ENCODE measurements around the gene ABCC4. TPM values are rescaled to one million over a fixed set of nuclear protein-coding genes. Genes with fewer than 3 reads are reported as not detected.

ABCC4 gene
- total RNA-seq, 1 experiment from 2014 or later, result 17.0 TPM

DNA sequence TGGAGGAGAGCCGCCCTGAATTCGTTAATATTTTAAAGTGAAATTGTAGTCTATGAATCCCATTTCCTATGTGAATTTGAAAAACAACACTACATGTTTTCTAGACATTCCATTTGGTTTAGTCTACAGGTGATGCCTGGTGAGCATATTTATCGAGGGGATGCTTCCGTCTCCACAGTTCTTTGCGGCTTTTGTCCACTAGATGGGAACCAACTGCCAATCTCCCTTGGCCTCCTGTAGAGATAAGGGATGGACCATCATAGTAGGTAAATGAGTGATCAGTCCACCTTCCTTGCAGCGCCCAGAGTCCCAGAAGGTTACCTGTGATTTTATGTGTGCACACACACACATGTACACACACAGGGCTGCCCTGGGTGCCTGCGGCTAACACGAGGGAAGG, 299.1 kb downstream of the ABCC4 start:
- H3K27ac ChIP-seq, result no peak overlapping the region
- no peak for DNase-seq
- no peaks in the 10 kb centered on the region for H3F3A ChIP-seq (ENCODE audit: insufficient read depth, low read depth)
- H3K27me3 ChIP-seq (ENCODE audit: insufficient read depth, low read depth), result 0 out of 2 replicates have a peak, but pooled peaks cover 8% of the 10 kb centered on the region
- H3K9me2 ChIP-seq (ENCODE audit: insufficient read depth), result no peaks in the 10 kb centered on the region
- H3K4me1 ChIP-seq (replicated peaks; ENCODE audit: insufficient read depth), result no peaks in the 10 kb centered on the region
- no peak overlapping the region for H3K4me3 ChIP-seq
- no TSS peak for BruUV-seq (replicated peaks)
- no peaks in the 10 kb centered on the region for H4K20me1 ChIP-seq (ENCODE audit: insufficient read depth)
- no peak for TF ChIP-seq EZH2 (IDR thresholded peaks at IDR 0.05; ENCODE audit: low read depth)
- TF ChIP-seq, protein P1, sequence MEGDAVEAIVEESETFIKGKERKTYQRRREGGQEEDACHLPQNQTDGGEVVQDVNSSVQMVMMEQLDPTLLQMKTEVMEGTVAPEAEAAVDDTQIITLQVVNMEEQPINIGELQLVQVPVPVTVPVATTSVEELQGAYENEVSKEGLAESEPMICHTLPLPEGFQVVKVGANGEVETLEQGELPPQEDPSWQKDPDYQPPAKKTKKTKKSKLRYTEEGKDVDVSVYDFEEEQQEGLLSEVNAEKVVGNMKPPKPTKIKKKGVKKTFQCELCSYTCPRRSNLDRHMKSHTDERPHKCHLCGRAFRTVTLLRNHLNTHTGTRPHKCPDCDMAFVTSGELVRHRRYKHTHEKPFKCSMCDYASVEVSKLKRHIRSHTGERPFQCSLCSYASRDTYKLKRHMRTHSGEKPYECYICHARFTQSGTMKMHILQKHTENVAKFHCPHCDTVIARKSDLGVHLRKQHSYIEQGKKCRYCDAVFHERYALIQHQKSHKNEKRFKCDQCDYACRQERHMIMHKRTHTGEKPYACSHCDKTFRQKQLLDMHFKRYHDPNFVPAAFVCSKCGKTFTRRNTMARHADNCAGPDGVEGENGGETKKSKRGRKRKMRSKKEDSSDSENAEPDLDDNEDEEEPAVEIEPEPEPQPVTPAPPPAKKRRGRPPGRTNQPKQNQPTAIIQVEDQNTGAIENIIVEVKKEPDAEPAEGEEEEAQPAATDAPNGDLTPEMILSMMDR (conservative IDR thresholded peaks at IDR 0.05), result no peak
- H3K4me2 ChIP-seq, result no peak overlapping the region
- intact Hi-C loops (cut with micrococcal nuclease; ENCODE audit: unreplicated experiment), result no loop called here
- H2AFZ ChIP-seq, result no peak overlapping the region
- ChIA-PET CTCF (no interaction called here), POLR2A (ENCODE audit: unreplicated experiment) (no interaction called here)
- no peaks in the 10 kb centered on the region for H3K79me2 ChIP-seq (ENCODE audit: low read depth)
- no peaks in the 10 kb centered on the region for H3K36me3 ChIP-seq (ENCODE audit: low read depth)
- H3K9me3 ChIP-seq (ENCODE audit: insufficient read depth, low read depth), result no peaks in the 10 kb centered on the region

GRCh38 chr13:94999871-95000270, 301.4 kb downstream of the ABCC4 start:
- no peak overlapping the region for H3K4me2 ChIP-seq
- no peak overlapping the region for H3K4me3 ChIP-seq
- intact Hi-C loops (cut with micrococcal nuclease; ENCODE audit: unreplicated experiment), result no loop called here
- ChIA-PET CTCF (no interaction called here), POLR2A (ENCODE audit: unreplicated experiment) (interaction anchor here (0.7 kb wide), 1 partner anchor 12 kb away, joined by 3 read pairs; no protein-coding TSS in a partner anchor)
- no peaks in the 10 kb centered on the region for H3K4me1 ChIP-seq (replicated peaks; ENCODE audit: insufficient read depth)
- H3K27ac ChIP-seq, result no peak overlapping the region
- H4K20me1 ChIP-seq (ENCODE audit: insufficient read depth), result no peaks in the 10 kb centered on the region
- H2AFZ ChIP-seq, result no peak overlapping the region
- BruUV-seq (replicated peaks), result no TSS peak
- H3K36me3 ChIP-seq (ENCODE audit: low read depth), result no peaks in the 10 kb centered on the region
- TF ChIP-seq EZH2 (IDR thresholded peaks at IDR 0.05; ENCODE audit: low read depth), result no peak
- TF ChIP-seq, protein P1 (conservative IDR thresholded peaks at IDR 0.05), result no peak
- H3K9me2 ChIP-seq (ENCODE audit: insufficient read depth), result peaks cover under 1% of the 10 kb centered on the region; the same call in 1 of the 2 replicates
- 0 out of 2 replicates have a peak, but pooled peaks cover 8% of the 10 kb centered on the region for H3K27me3 ChIP-seq (ENCODE audit: insufficient read depth, low read depth)
- H3K9me3 ChIP-seq (ENCODE audit: insufficient read depth, low read depth), result no peaks in the 10 kb centered on the region
- no peaks in the 10 kb centered on the region for H3F3A ChIP-seq (ENCODE audit: insufficient read depth, low read depth)
- H3K79me2 ChIP-seq (ENCODE audit: low read depth), result no peaks in the 10 kb centered on the region
- peak in 1 of 2 experiments; percentile 61 for DNase-seq

DNA sequence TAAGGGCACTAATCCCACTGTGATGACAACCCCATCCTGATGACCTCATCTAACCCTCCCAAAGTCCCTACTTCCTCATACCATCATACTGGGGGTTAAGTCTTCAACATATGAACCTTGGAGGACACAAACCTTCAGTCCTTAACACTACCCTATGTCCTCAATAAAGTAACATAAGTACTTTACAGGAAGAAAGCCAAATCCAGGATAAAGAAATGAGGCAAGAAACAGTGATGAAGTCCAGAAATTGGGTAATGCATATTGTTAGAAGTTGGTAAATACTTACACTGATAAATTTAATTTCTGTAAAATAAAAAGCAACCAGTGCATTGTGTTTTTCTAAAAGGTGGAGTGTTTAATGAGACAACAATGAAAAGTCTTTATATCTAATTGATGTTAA, 304.1 kb downstream of the ABCC4 start:
- ChIA-PET CTCF (no interaction called here), POLR2A (ENCODE audit: unreplicated experiment) (no interaction called here)
- intact Hi-C loops (cut with micrococcal nuclease; ENCODE audit: unreplicated experiment), result no loop called here
- Histone ChIP-seq H3K9me3 (ENCODE audit: insufficient read depth, low read depth) (no peaks in the 10 kb centered on the region), H3K4me1 (replicated peaks; ENCODE audit: insufficient read depth) (no peaks in the 10 kb centered on the region), H3K27me3 (ENCODE audit: insufficient read depth, low read depth) (peaks cover 27% of the 10 kb centered on the region), H3K4me2 (no peak overlapping the region), H3K27ac (no peak overlapping the region), H4K20me1 (ENCODE audit: insufficient read depth) (no peaks in the 10 kb centered on the region), H2AFZ (no peak overlapping the region), H3K79me2 (ENCODE audit: low read depth) (no peaks in the 10 kb centered on the region), H3K9me2 (ENCODE audit: insufficient read depth) (peaks cover 3% of the 10 kb centered on the region; the same call in 1 of the 2 replicates), H3K36me3 (ENCODE audit: low read depth) (no peaks in the 10 kb centered on the region), H3K4me3 (no peak overlapping the region), H3F3A (ENCODE audit: insufficient read depth, low read depth) (no peaks in the 10 kb centered on the region)
- TF ChIP-seq, protein P1 (conservative IDR thresholded peaks at IDR 0.05), result no peak
- TF ChIP-seq EZH2 (IDR thresholded peaks at IDR 0.05; ENCODE audit: low read depth), result no peak
- no peak for DNase-seq
- BruUV-seq (replicated peaks), result no TSS peak

Measured in PC-9 (cell line).